Endometrium (tissue), 2 donors: Measurements from ENCODE around the gene ASXL1.

ENCODE experiments used
- FAIRE-seq: peaks from 2 replicates; lab custom pipeline; 2012; peaks lifted over from hg19 to GRCh38; lab: Jason Lieb, UNC
- donor health status: control.
- donor health status: control.

The ASXL1 gene

DNA sequence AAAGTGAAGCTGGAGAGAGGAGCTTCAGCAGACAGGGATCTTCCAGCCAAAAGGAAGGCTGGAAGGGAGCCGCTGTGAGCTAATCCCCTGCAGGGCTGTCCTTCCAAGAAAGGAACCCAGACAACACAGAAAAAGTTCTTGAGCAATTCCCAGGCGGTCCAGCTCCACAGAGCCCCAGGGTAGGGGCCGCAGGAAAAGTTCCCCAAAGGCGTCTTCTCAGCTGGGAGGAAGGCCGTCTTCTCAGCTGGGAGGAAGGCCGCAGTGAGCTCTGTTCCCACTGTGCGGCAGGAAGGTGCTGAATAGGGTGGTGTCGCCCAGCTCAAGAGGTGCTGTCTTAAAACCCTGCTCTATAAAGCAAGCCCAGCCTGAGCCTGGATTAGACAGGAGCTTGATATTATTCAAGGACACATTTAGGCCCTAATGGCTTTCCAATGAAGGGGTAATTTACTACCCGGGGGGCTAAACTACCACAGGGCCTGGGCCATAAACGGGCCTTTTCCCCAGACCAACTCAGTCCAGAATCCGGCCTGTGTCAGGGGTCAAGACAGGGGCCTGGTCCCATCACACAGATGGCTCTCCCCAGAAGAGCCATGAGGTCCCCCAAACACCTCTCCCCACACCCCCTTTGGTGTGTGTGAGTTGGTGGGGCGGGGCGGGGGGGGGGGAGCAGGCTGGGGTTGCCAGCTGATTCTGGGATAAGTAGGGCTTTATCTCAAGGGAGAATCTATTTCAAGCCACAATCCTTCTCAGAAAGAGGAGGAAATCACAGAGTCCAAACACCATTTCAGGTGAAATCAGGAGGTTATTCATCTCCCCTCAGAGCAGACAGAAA is 123.4 kb downstream of the ASXL1 start:
- no peak for FAIRE-seq

DNA sequence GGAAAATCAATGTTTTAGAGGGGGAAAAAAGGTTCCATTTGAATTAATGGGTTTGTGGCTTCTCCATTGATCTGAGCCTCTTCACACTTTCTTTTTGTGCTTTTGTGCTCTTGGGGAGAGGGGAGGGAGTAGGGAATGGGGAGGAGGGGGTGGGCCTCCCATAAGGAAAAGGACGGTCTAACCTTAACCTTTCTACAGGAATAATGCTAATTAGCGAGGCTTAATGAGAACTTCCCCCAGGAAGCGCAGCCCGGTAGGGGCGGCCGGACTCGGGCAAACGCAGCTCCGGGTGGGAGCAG is 124.0 kb downstream of the ASXL1 start:
- no peak for FAIRE-seq

DNA sequence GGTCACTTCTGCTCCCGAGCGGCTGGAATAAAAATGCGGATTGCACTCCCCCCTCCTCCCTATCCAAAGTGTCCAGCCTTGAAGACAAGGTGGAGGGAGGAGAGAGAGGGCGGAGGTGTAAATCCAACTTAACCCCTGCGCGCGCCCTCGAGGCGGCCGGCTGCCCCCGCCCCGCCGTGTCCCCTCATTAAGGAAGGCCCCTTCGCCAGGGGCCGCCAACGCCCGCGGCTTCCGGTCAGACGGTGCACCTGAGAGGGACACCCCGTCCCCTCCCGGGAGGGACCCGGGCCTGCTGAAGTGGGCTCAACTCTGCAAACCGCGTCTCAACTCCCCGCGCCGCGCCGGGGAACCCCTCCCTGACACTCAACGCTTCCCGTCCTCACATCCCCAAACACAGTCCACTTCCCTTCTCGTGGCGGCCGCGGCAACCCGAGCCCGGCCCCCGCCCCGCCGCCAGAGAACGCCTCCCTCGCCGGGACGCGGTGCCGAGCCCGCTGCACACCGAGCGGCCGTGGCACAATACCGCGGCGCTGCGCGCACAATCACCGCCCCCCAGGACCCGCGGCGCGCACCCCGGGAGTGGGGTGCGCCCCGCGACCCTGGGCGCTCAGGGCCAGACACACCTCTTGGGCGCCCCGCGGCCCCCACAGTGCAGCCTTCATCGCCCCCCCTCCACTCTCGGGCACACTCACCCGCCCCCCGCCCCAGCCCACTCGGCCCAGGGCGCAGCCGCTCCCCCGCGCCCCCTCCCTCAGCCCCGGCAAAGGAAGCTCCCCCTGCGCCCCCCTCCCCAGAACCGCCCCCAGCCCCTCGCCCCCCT is 124.5 kb downstream of the ASXL1 start:
- FAIRE-seq: no peak

- FAIRE-seq: no peak
These were observed 125.5 kb downstream of the ASXL1 start for GRCh38 chr20:32483351-32484224.

DNA sequence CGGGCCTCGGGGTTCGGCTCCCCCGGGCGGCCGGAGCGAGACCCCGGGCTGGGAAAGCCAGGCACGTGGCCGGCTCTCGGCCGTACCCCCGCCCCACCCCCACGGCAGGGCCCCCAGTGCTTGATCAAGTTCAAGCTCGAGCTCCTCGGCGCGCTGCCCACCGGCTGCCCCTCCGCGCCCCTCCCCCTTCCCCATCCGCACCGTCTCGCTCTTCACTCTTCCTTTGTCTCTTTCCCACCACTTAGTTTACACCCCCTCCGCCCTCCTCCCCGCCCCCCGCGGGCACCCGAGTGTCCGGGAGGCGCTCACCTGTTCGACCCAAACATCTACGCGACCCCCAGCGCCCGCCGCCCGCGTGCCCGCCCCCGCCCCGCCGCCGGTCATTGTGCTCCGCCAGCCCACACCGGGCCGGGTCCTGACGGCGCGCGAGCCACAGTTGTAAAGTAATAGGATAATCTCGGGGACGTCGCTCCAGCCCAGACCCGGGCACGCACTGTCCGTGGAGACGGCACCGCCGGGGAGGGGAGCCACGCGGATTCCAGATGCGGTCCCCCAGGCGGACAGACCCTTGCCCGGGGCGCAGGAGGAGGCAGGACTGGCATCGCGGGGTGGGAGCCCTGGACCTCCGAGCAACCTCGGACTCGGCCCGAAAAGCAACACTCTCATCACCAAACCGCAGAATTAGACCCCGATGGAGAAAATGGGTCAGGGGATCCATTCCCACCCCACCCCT is 126.3 kb downstream of the ASXL1 start:
- FAIRE-seq: no peak

DNA sequence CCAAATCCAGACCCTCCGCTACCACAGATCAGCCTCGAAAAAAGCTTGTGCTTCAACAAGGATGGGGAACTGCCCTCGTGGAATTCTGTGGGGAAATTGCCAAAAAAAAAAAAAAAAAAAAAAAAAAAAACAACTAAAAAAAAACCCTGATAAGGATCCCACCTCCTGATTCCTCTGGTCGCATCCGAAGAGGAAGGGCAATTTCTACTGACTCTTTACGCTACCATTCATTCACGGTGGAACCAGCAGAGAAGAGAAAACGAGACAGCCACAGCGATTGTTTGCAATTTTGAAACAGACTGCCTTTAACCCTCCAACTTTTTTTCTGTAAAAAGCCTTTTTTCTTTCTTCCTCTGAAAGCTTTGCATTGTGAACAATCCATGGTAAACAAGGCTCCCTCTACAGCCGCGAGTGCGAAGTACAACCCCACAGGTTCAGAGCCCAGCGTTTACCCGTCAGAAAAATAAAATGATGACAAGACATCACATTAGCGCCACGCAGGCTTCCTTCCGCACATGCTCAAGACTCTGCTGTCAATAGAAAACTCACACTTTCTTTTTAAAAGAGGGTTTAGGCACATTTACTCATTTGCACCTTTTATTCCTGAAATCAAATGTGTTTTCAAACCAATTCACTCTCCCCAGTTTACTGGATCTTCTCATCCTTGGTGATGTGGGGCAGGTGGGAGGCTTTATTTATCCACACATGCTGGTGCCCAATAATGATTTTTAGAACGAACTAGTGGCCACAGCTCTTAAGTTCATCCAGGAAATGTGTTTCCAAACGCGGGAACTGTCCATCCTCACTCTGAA is 127.0 kb downstream of the ASXL1 start:
- peak; percentile 80 for FAIRE-seq

DNA sequence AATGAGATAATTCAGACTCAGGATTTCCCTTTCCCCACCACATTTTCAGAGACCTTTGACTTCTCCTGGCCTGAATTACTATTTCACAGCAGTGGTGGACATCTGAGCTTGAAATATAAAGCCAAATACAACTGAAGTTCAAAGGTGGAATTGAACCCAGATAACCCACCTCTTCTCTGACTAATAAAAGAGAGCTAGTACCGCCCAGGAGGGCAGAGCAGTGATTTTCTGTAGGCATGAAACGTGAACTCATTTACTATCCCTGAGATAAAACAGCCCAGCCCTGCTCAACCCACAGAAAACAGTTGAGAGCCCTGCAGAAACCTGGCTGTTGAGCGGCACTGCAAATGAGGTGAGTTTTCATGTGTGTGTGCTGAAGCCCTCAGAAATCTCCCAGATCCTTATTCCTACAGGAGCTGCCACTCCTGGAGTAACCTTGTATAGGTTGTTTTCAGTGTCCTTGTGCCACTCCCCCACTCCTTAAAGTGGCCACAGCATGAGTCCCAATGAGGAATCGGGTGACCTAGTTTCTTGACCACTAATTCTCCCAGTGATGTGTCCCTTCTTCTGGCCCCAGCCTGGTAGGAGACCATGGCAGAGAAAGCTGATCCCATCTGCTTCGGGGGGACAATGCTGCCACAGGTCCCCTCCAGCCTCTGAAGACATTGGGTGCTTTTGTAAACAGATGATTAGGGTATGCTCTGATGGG is 127.8 kb downstream of the ASXL1 start:
- FAIRE-seq: no peak

DNA sequence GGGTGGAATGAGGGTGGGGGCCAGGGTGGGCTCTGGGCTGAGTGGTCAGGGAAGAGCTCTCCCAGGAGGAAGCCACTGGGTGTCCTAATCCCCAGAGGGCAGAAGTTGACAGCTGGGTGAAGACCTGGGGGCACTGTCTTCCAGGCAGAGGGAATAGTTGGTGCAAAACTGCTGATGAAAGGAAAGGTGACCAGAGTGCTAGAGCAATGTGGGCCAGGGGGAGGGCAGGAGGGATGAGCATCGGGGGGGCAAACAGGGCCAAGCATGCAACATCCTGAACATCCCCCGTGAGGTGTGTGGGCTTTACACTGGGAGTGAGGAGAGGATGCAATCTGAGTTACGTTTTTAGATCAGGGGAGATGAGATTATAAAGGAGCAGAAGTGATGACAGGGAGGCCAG is 129.2 kb downstream of the ASXL1 start:
- no peak for FAIRE-seq

DNA sequence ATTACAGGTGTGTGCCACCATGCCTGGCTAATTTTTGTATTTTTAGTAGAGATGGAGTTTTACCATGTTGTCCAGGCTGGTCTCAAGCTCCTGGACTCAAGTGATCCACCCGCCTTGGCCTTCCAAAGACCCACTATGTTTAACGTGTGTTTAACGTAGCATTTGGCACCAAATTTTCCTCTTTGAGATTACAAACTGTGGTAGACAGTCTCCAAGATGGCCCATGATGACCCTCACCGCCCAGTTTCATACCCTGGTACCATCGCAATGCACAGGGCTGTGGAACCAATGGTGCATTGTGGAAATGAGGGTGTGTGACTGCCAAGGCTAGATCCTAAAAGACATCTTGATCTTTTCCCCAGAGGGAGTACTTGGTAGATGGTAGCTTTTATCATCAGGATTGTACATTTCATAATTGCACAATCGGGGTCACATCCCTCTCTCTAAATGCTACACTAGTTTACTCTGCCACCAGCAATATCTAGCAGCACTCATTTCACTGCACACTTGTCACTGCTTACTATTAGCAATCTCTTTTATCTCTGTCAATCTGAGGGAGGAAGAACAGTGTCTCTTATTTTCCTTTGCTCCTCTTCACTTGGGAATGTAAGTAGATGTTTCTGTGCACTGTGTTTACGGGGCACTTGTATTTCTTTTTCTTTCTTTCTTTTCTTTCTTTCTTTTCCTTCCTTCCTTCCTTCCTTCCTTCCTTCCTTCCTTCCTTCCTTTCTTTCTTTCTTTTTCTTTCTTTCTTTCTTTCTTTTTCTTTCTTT is 130.1 kb downstream of the ASXL1 start:
- FAIRE-seq: no peak
